ENCODE data around the gene HACE1. TPM values are rescaled to one million over a fixed set of nuclear protein-coding genes. Genes with fewer than 3 reads are reported as not detected.
"Not testable (repeated sequence)": the region's sequence is repeated elsewhere in the genome, so short reads cannot be mapped to it uniquely, and the experiment has no call there.

The HACE1 gene
- total RNA-seq, 4 donors from 2014 or later = 13.3 to 20.4 (median 15.0) TPM

DNA sequence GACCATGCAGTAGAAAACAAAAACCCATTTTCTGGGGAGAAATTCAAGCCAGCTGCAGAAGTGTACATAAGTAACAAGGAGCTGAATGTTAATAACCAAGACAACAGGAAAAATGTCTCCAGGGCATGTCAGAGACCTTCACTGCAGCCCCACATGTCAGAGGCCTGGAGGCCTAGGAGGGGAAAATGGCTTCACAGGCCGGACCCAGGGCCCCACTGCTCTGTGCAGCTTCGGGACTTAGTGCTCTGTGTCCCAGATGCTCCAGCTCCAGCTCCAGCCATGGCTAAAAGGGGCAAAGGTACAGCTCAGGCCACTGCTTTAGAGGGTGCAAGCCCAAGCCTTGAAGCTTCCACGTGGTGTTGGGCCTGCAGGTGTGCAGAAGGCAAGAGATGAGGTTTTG lies 43.6 kb downstream of the HACE1 start:
- WGBS, 2 donors = 93 to 95% methylated on average over 3 of the region's 3 CpGs
- no peaks in the 10 kb centered on the region for H3K27me3 ChIP-seq
- TF ChIP-seq CTCF (IDR thresholded peaks at IDR 0.05) (no peak), POLR2A (IDR thresholded peaks at IDR 0.05) (no peak)
- intact Hi-C loops (cut with DNase I) = no loop called here
- H3K4me3 ChIP-seq (replicated peaks in 1 of 3) = no peak overlapping the region
- H3K27ac ChIP-seq = no peak overlapping the region
- no peaks in the 10 kb centered on the region for H3K4me1 ChIP-seq
- H3K36me3 ChIP-seq = no peaks in the 10 kb centered on the region
- DNase-seq = no peak
- H3K9me3 ChIP-seq = no peaks in the 10 kb centered on the region

DNA sequence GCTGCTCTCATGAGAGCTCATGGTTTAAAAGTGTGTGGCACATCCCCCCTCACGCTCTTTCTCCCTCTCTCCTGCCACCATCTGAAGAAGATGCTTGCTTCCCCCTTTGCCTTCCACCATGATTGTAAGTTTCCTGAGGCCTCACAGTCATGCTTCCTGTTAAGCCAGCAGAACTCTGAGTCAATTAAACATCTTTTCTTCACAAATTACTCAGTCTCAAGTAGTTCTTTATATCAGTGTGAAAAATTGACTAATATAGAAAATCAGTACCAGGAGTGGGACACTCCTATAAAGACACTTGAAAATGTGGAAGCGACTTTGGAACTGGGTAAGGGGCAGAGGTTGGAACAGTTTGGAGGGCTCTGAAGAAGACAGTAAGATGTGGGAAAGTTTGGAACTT lies 45.0 kb downstream of the HACE1 start:
- H3K27me3 ChIP-seq = no peaks in the 10 kb centered on the region
- intact Hi-C loops (cut with DNase I) = no loop called here
- no peak overlapping the region for H3K4me3 ChIP-seq (replicated peaks in 1 of 3)
- no peaks in the 10 kb centered on the region for H3K4me1 ChIP-seq
- H3K36me3 ChIP-seq = no peaks in the 10 kb centered on the region
- no peak for DNase-seq
- TF ChIP-seq CTCF (IDR thresholded peaks at IDR 0.05) (no peak), POLR2A (IDR thresholded peaks at IDR 0.05) (no peak)
- WGBS, 2 donors = 98 to 100% methylated on average over 2 of the region's 2 CpGs
- H3K27ac ChIP-seq = no peak overlapping the region
- no peaks in the 10 kb centered on the region for H3K9me3 ChIP-seq

DNA sequence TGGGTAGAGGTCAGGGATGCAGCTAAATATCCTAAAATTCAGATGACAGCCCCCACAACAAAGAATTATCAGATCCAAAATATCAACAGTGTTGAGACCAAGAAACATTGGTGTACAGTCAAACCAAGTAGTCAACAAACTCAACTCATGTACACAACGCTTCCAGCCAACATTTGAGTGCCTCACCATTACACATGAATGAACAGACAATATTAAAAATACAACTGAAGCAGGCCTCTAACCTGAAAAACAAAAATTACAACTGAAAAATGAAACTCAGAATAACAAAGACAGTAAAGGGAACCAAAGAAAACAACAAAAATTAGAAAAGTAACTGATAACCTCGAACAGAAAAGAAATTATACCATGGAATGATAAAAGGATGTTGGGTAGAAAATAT lies 46.2 kb downstream of the HACE1 start:
- H3K27ac ChIP-seq = no peak overlapping the region
- no peaks in the 10 kb centered on the region for H3K4me1 ChIP-seq
- 91 to 96% methylated on average over 2 of the region's 2 CpGs for WGBS, 2 donors
- intact Hi-C loops (cut with DNase I) = no loop called here
- H3K9me3 ChIP-seq = no peaks in the 10 kb centered on the region
- no peak overlapping the region for H3K4me3 ChIP-seq (replicated peaks in 1 of 3)
- TF ChIP-seq CTCF (IDR thresholded peaks at IDR 0.05) (no peak), POLR2A (IDR thresholded peaks at IDR 0.05) (no peak)
- H3K36me3 ChIP-seq = no peaks in the 10 kb centered on the region
- no peaks in the 10 kb centered on the region for H3K27me3 ChIP-seq
- no peak for DNase-seq

DNA sequence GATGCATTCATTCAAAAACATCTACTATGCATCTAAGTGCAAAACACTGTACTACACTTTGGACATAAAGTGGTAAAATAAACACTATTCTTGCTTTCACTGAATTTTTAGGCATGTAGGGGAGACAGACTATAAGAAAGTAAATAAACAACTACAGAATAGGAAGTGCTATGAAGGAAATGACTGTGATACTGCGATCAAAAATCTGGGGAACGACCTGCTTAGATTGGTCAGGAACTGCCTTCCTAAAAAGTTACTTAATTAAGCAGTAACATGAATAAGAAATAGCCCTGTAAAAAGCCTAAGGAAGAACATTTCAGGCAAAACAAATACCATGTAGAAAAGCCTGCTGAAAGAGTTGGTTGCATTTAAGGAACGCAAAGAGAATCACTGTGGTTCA lies 50.6 kb downstream of the HACE1 start:
- TF ChIP-seq CTCF (IDR thresholded peaks at IDR 0.05) (no peak), POLR2A (IDR thresholded peaks at IDR 0.05) (no peak)
- intact Hi-C loops (cut with DNase I) = no loop called here
- H3K27me3 ChIP-seq = no peaks in the 10 kb centered on the region

GRCh38 chr6:104805335-104805734 lies 54.4 kb downstream of the HACE1 start:
- H3K27ac ChIP-seq; DNase-seq; H3K4me3 ChIP-seq (replicated peaks in 1 of 3); H3K27me3 ChIP-seq; H3K36me3 ChIP-seq; H3K4me1 ChIP-seq; intact Hi-C loops (cut with DNase I); H3K9me3 ChIP-seq: not testable (repeated sequence)
- 97 to 99% methylated on average over 4 of the region's 4 CpGs for WGBS, 2 donors

More for the DNA sequence above, 50.6 kb downstream of the HACE1 start:
- no peaks in the 10 kb centered on the region for H3K9me3 ChIP-seq
- H3K36me3 ChIP-seq = no peaks in the 10 kb centered on the region
- H3K27ac ChIP-seq = no peak overlapping the region
- no peaks in the 10 kb centered on the region for H3K4me1 ChIP-seq
- 86 to 87% methylated on average over 3 of the region's 3 CpGs for WGBS, 2 donors
- DNase-seq = no peak
- H3K4me3 ChIP-seq (replicated peaks in 1 of 3) = no peak overlapping the region

DNA sequence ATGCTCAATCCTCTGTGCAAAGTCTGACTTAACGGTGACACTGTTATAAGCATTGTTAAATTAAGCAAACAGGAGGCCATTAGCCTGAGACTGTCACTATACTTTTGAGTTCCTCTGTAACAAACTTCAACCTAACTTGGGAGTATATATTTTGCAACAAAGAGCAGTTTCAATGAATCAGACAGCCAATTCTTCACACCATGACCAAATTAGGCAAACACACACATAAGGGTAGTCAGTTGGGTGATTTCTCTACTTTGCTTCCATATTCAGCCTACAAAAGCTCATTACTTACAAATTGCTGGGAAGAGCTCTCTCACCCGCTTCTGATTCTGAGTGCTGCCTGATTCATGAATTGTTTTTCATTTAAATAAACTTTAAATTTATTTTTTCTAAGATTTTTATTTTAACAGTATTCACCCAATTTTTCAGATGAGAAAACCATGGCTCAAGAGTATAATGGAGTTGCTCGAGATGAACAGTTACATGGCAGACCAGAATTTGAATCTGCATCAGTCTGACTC lies 60.5 kb downstream of the HACE1 start:
- no peaks in the 10 kb centered on the region for H3K4me1 ChIP-seq
- TF ChIP-seq CTCF (IDR thresholded peaks at IDR 0.05) (no peak), POLR2A (IDR thresholded peaks at IDR 0.05) (no peak)
- intact Hi-C loops (cut with DNase I) = no loop called here
- no peaks in the 10 kb centered on the region for H3K27me3 ChIP-seq
- H3K36me3 ChIP-seq = no peaks in the 10 kb centered on the region
- H3K27ac ChIP-seq = no peak overlapping the region
- H3K9me3 ChIP-seq = no peaks in the 10 kb centered on the region
- WGBS, 2 donors = 96 to 99% methylated on average over 3 of the region's 3 CpGs
- no peak overlapping the region for H3K4me3 ChIP-seq (replicated peaks in 1 of 3)
- no peak for DNase-seq
